Heart left ventricle (tissue), 16 donors: ENCODE measurements around the gene VKORC1. TPM values are rescaled to one million over a fixed set of nuclear protein-coding genes. Genes with fewer than 3 reads are reported as not detected.

Experiments
- ATAC-seq, 4 donors: fragments of 200-7000 bp; cut with Tn5 transposase; one replicate each; pipeline ENCODE4 v1.9.1; 2020 to 2022; ENCODE audit warnings: moderate library complexity in 4 of 4, mild to moderate bottlenecking in 3 of 4, moderate number of reproducible peaks in 1 of 4
- DNase-seq, 5 donors: peaks; one replicate each; pipeline ENCODE4 v3.0.0-alpha.2; 2020
- H3K27ac ChIP-seq, 12 donors: fragments of 200-600 bp; sonication (generic) in 4 of 12; one replicate each; pipeline versions ENCODE4 v1.5.0 to v1.8.0; 2016 to 2022; ENCODE audit warnings: mild to moderate bottlenecking in 2 of 12
- H3K27me3 ChIP-seq, 9 donors: fragments of 200-600 bp; sonication (generic) in 2 of 9; one replicate each; pipeline versions ENCODE4 v1.5.1 to v1.8.0; 2016 to 2022; ENCODE audit warnings: mild to moderate bottlenecking in 3 of 9
- H3K36me3 ChIP-seq, 9 donors: fragments of 200-600 bp; sonication (generic) in 2 of 9; one replicate each; pipeline versions ENCODE4 v1.5.0 to v1.8.0; 2018 to 2022; ENCODE audit warnings: mild to moderate bottlenecking in 2 of 9
- H3K4me1 ChIP-seq, 12 donors: fragments of 200-600 bp; sonication (generic) in 4 of 12; one replicate each; pipeline versions ENCODE4 v1.5.0 to v1.8.0; 2016 to 2022; ENCODE audit warnings: mild to moderate bottlenecking in 3 of 12
- H3K4me3 ChIP-seq, 12 donors: fragments of 200-600 bp; sonication (generic) in 4 of 12; one replicate each; pipeline versions ENCODE4 v1.5.0 to v1.8.0; 2017 to 2022; ENCODE audit warnings: mild to moderate bottlenecking in 9 of 12, moderate library complexity in 4 of 12
- H3K9me3 ChIP-seq, 12 donors: fragments of 200-600 bp; sonication (generic) in 4 of 12; one replicate each; pipeline versions ENCODE4 v1.5.0 to v1.8.0; 2016 to 2022; ENCODE audit warnings: mild to moderate bottlenecking in 1 of 12
- CTCF ChIP-seq, 12 donors: fragments of 200-600 bp; sonication (generic) in 4 of 12; IDR thresholded peaks; one replicate each; pipeline versions ENCODE4 v1.5.0 to v1.8.0; 2018 to 2022; ENCODE audit warnings: antibody characterized with exemption in 12 of 12, mild to moderate bottlenecking in 5 of 12
- POLR2A ChIP-seq, 2 donors: fragments of 450-650 bp; IDR thresholded peaks; one replicate each; pipeline ENCODE4 v1.6.1; 2017; ENCODE audit warnings: antibody characterized with exemption in 2 of 2, mild to moderate bottlenecking in 2 of 2, moderate library complexity in 2 of 2
- WGBS, 4 donors: extraction: QIAGEN DNeasy Blood & Tissue Kit in 2 of 4; methylation state at CpG; one replicate each; pipeline versions ENCODE4 v1.1.5 to v1.1.7; 2013 to 2018; 5-methylcytosine and 5-hydroxymethylcytosine counted together
- intact Hi-C, 10 donors: fragments of 100-400 bp; cut with DNase I; formaldehyde crosslinking; loops; one replicate each; pipeline versions ENCODE4 v1.11.1 to v1.14.2; 2022
- polyA plus RNA-seq, 2 donors: library from polyadenylated mRNA; stranded (reverse); fragments of 200-250 nt; gene quantifications; one replicate each; pipeline ENCODE4 v1.2.3, GENCODE V29; 2013
- total RNA-seq, 9 donors: library from RNA; depleted of rRNA in 2 of 9; stranded (reverse); fragments of >200 nt in 2 of 9; fragmentation: NEBNext Ultra II Directional in 3 of 9; extraction: Animal tissue kit (Norgen Biotek cat#: 25700) in 3 of 9; gene quantifications; one replicate each; pipeline versions ENCODE4 v1.1.0 to v1.2.4, GENCODE V29; 2016 to 2023
- donor health status: ischemic (EF 13 %, LVEDD 7.1; RV severe dilation, severe dysfunction).
- donor health status: healthy with polysubstance abuse.
- donor health status: DM: no; HTN: yes; CAD: no.
- donor health status: DM: no; HTN: no; CAD: no.
- donor health status: ischemic (EF 25% LVEDD 6.9; RV normal size, moderate dysfunction).
- donor health status: ischemic (EF 25% LVEDD 5.7; RV mildly dilated, moderate dysfunction).
- donor health status: healthy.
- donor health status: DM: yes; HTN: yes; CAD: no.
- donor health status: ischemic (EF 35%, LVEDD 5.7; RV mildly dilated, moderate dysfunction).
- donor health status: nonischemic (EF 11% LVEDD 7.7; RV severe dilation, severe dysfunction).
- donor health status: DM: yes; HTN: yes; CAD: no.
- donor health status: PGD.
- donor health status: ischemic (EF 29% LVEDD 5.4; RV normal size, mild dysfunction).
- donor health status: nonischemic (EF 23%, LVEDD 6.1; RV moderate dilation, normal function).

VKORC1 gene
- total and polyA plus RNA-seq, 11 donors, result 25.9 to 134 (median 42.0) TPM

GRCh38 chr16:31080756-31081419 lies 13.7 kb downstream of the VKORC1 start:
- Histone ChIP-seq H3K4me3 (no peak overlapping the region), H3K9me3 (no peaks in the 10 kb centered on the region), H3K4me1 (peaks cover 0 to 24% (median under 1%) of the 10 kb centered on the region in 12 donors), H3K36me3 (peaks cover 0 to 96% (median 74%) of the 10 kb centered on the region in 9 donors), H3K27me3 (no peaks in the 10 kb centered on the region), H3K27ac (no peak overlapping the region)
- intact Hi-C loops, result no loop called here
- no peak for ATAC-seq
- DNase-seq, result no peak
- 90 to 99% (median 92%) methylated on average over 9 to 13 of the region's 13 CpGs for WGBS, 4 donors
- TF ChIP-seq POLR2A (IDR thresholded peaks at IDR 0.05), result no peak
- no peak for TF ChIP-seq CTCF (IDR thresholded peaks at IDR 0.05)

- intact Hi-C loops, result no loop called here
- Histone ChIP-seq H3K4me1 (peaks cover 0 to 31% (median 7%) of the 10 kb centered on the region in 12 donors), H3K36me3 (peaks cover 0 to 91% (median 74%) of the 10 kb centered on the region in 9 donors), H3K4me3 (no peak overlapping the region), H3K27ac (no peak overlapping the region), H3K27me3 (no peaks in the 10 kb centered on the region), H3K9me3 (no peaks in the 10 kb centered on the region)
- DNase-seq (no peak), ATAC-seq (no peak)
- TF ChIP-seq POLR2A (IDR thresholded peaks at IDR 0.05) (no peak), CTCF (IDR thresholded peaks at IDR 0.05) (no peak)
- 94 to 96% (median 95%) methylated on average over 23 to 40 of the region's 40 CpGs for WGBS, 4 donors
These were observed 14.5 kb downstream of the VKORC1 start for GRCh38 chr16:31080035-31080629.

- H3K36me3 ChIP-seq, result peaks cover 0 to 84% (median 68%) of the 10 kb centered on the region in 9 donors
- no peaks in the 10 kb centered on the region for H3K27me3 ChIP-seq
- H3K9me3 ChIP-seq, result no peaks in the 10 kb centered on the region
- peaks cover 0 to 37% (median 13%) of the 10 kb centered on the region in 12 donors for H3K4me1 ChIP-seq
- no peak overlapping the region for H3K27ac ChIP-seq
- H3K4me3 ChIP-seq, result no peak overlapping the region
- WGBS, 4 donors, result 87 to 88% (median 87%) methylated on average over 13 of the region's 13 CpGs
- TF ChIP-seq POLR2A (IDR thresholded peaks at IDR 0.05) (no peak), CTCF (IDR thresholded peaks at IDR 0.05) (no peak)
- DNase-seq, result no peak
- no peak for ATAC-seq
- intact Hi-C loops, result loop anchor here in 5 of 10 donors (10.0 kb wide), 6 partner anchors 95 to 375 kb away; partner anchors contain the start of genes ARMC5 (in 1 of the 5), FUS (in 1 of the 5), HSD3B7 (in 1 of the 5) and SETD1A (in 1 of the 5)
These were observed 15.2 kb downstream of the VKORC1 start for GRCh38 chr16:31079342-31079944.
